ENCODE data around the gene JAG1.

GRCh38 chr20:10622657-10623418, 51.0 kb downstream of the JAG1 start:
- TF ChIP-seq HMGXB4 (CRISPR knock-in tag; IDR thresholded peaks at IDR 0.05) (no peak), ESRRA (CRISPR knock-in tag; IDR thresholded peaks at IDR 0.05; ENCODE audit: borderline replicate concordance) (no peak), NFYB (CRISPR knock-in tag; conservative IDR thresholded peaks at IDR 0.05; ENCODE audit: low read depth) (no peak)
- TF ChIP-seq, protein P1, sequence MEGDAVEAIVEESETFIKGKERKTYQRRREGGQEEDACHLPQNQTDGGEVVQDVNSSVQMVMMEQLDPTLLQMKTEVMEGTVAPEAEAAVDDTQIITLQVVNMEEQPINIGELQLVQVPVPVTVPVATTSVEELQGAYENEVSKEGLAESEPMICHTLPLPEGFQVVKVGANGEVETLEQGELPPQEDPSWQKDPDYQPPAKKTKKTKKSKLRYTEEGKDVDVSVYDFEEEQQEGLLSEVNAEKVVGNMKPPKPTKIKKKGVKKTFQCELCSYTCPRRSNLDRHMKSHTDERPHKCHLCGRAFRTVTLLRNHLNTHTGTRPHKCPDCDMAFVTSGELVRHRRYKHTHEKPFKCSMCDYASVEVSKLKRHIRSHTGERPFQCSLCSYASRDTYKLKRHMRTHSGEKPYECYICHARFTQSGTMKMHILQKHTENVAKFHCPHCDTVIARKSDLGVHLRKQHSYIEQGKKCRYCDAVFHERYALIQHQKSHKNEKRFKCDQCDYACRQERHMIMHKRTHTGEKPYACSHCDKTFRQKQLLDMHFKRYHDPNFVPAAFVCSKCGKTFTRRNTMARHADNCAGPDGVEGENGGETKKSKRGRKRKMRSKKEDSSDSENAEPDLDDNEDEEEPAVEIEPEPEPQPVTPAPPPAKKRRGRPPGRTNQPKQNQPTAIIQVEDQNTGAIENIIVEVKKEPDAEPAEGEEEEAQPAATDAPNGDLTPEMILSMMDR (IDR thresholded peaks at IDR 0.05) = no peak
- TF ChIP-seq, protein P2, sequence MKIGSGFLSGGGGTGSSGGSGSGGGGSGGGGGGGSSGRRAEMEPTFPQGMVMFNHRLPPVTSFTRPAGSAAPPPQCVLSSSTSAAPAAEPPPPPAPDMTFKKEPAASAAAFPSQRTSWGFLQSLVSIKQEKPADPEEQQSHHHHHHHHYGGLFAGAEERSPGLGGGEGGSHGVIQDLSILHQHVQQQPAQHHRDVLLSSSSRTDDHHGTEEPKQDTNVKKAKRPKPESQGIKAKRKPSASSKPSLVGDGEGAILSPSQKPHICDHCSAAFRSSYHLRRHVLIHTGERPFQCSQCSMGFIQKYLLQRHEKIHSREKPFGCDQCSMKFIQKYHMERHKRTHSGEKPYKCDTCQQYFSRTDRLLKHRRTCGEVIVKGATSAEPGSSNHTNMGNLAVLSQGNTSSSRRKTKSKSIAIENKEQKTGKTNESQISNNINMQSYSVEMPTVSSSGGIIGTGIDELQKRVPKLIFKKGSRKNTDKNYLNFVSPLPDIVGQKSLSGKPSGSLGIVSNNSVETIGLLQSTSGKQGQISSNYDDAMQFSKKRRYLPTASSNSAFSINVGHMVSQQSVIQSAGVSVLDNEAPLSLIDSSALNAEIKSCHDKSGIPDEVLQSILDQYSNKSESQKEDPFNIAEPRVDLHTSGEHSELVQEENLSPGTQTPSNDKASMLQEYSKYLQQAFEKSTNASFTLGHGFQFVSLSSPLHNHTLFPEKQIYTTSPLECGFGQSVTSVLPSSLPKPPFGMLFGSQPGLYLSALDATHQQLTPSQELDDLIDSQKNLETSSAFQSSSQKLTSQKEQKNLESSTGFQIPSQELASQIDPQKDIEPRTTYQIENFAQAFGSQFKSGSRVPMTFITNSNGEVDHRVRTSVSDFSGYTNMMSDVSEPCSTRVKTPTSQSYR (CRISPR knock-in tag; IDR thresholded peaks at IDR 0.05) = no peak
